Astrocyte of the spinal cord (primary cell): ENCODE measurements around the gene ARR3.
A peak's percentile ranks its signal among the peaks of the same experiment; 100 is the strongest.

Source experiments
- DNase-seq: peaks from one replicate; pipeline ENCODE4 v3.0.0; 2011; ENCODE audit warnings: low read depth, low spot score
- H3K4me3 ChIP-seq: 2 replicates; pipeline ENCODE4 v1.5.1; 2011; ENCODE audit warnings: low read depth, mild to moderate bottlenecking, low read length, moderate library complexity
- CTCF ChIP-seq: IDR thresholded peaks from 2 replicates; pipeline ENCODE4 v1.5.1; 2012; ENCODE audit warnings: low read depth, mild to moderate bottlenecking, low read length, inconsistent platforms
- in situ Hi-C: cut with HindIII; loops from 2 replicates; pipeline ENCODE4 v1.10.0; 2017; ENCODE audit warnings: low sequenced_read_pairs

ARR3 gene

GRCh38 chrX:70331161-70331560 lies 63.0 kb downstream of the ARR3 start:
- in situ Hi-C loops, result no loop called here
- TF ChIP-seq CTCF, result no peak
- DNase-seq, result peak; percentile 26
- no peak overlapping the region for H3K4me3 ChIP-seq
